CD14-positive monocyte (primary cell): ENCODE measurements around the gene KRT6C. TPM values are rescaled to one million over a fixed set of nuclear protein-coding genes. Genes with fewer than 3 reads are reported as not detected.

ENCODE experiments used
- DNase-seq, 3 donors: peaks; one replicate each; pipeline ENCODE4 v3.0.0-alpha.2; 2011 to 2022
- H2AFZ ChIP-seq: 2 replicates; pipeline ENCODE4 v1.6.0; 2012; ENCODE audit warnings: mild to moderate bottlenecking, low read depth, low read length, inconsistent platforms; ENCODE audit not compliant: insufficient read depth, poor library complexity, severe bottlenecking
- H3K27ac ChIP-seq, 2 donors: 1 replicate in 1 of 2; 2 replicates in 1 of 2; pipeline ENCODE4 v1.5.1; 2012 to 2013; ENCODE audit warnings: low read length in 2 of 2, control low read depth in 1 of 2, inconsistent platforms in 1 of 2, low read depth in 1 of 2, mild to moderate bottlenecking in 1 of 2
- H3K27me3 ChIP-seq, 2 donors: one replicate each; pipeline versions ENCODE4 v1.6.0 to v1.6.1; 2011 to 2013; ENCODE audit warnings: low read length in 2 of 2; ENCODE audit not compliant: control insufficient read depth in 2 of 2, insufficient read depth in 2 of 2
- H3K36me3 ChIP-seq, 2 donors: replicated peaks in 1 of 2; 1 replicate in 1 of 2; 2 replicates in 1 of 2; pipeline versions ENCODE4 v1.5.1 to v1.6.1; 2012 to 2013; ENCODE audit warnings: low read length in 2 of 2, control low read depth in 1 of 2, inconsistent platforms in 1 of 2, mild to moderate bottlenecking in 1 of 2; ENCODE audit not compliant: insufficient read depth in 2 of 2, control insufficient read depth in 1 of 2
- H3K4me1 ChIP-seq, 2 donors: 1 replicate in 1 of 2; 2 replicates in 1 of 2; pipeline versions ENCODE4 v1.5.1 to v1.6.1; 2012 to 2013; ENCODE audit warnings: low read length in 2 of 2, control low read depth in 1 of 2, inconsistent platforms in 1 of 2, mild to moderate bottlenecking in 1 of 2, moderate library complexity in 1 of 2; ENCODE audit not compliant: insufficient read depth in 2 of 2, control insufficient read depth in 1 of 2
- H3K4me2 ChIP-seq: replicated peaks from 2 replicates; pipeline ENCODE3; 2012; ENCODE audit warnings: low read length, moderate library complexity, mild to moderate bottlenecking; ENCODE audit not compliant: poor library complexity, severe bottlenecking; ENCODE audit errors: extremely low read depth
- H3K4me3 ChIP-seq, 3 experiments: fragments of 200-600 bp in 1 of 3; sonication (generic) in 1 of 3; replicated peaks in 1 of 3; 1 replicate in 2 of 3; 2 replicates in 1 of 3; pipeline ENCODE4 v1.5.1; 2011 to 2013; ENCODE audit warnings: low read length in 3 of 3, mild to moderate bottlenecking in 3 of 3, control low read depth in 2 of 3, low read depth in 2 of 3, inconsistent platforms in 1 of 3, moderate library complexity in 1 of 3
- H3K79me2 ChIP-seq: 2 replicates; pipeline ENCODE4 v1.6.0; 2012; ENCODE audit warnings: mild to moderate bottlenecking, control low read depth, inconsistent platforms, low read length, moderate library complexity; ENCODE audit not compliant: insufficient read depth
- H3K9ac ChIP-seq: 2 replicates; pipeline ENCODE4 v1.6.0; 2017; ENCODE audit warnings: low read length, mild to moderate bottlenecking; ENCODE audit not compliant: insufficient read depth, poor library complexity, severe bottlenecking
- H3K9me3 ChIP-seq, 2 donors: replicated peaks in 1 of 2; 1 replicate in 1 of 2; 2 replicates in 1 of 2; pipeline versions ENCODE4 v1.5.1 to v1.6.1; 2012 to 2013; ENCODE audit warnings: low read length in 2 of 2, control low read depth in 1 of 2; ENCODE audit not compliant: control insufficient read depth in 1 of 2, insufficient read depth in 1 of 2
- H4K20me1 ChIP-seq: 2 replicates; pipeline ENCODE4 v1.6.0; 2012; ENCODE audit warnings: mild to moderate bottlenecking, low read length, control low read depth, moderate library complexity; ENCODE audit not compliant: insufficient read depth
- H3K27ac Mint-ChIP-seq, 7 donors: one replicate each; pipeline ENCODE4 v1.8.0; 2020; ENCODE audit warnings: mild to moderate bottlenecking in 7 of 7, mixed read lengths in 7 of 7, moderate library complexity in 6 of 7, inconsistent platforms in 2 of 7
- H3K27me3 Mint-ChIP-seq, 3 donors: one replicate each; pipeline ENCODE4 v1.8.0; 2021 to 2022; ENCODE audit warnings: low read depth in 3 of 3, mild to moderate bottlenecking in 3 of 3, mixed read lengths in 3 of 3, moderate library complexity in 3 of 3, inconsistent platforms in 1 of 3
- H3K36me3 Mint-ChIP-seq, 2 donors: one replicate each; pipeline ENCODE4 v1.8.0; 2020; ENCODE audit warnings: mixed read lengths in 2 of 2, inconsistent platforms in 1 of 2, mild to moderate bottlenecking in 1 of 2
- H3K4me1 Mint-ChIP-seq: one replicate; pipeline ENCODE4 v1.8.0; 2020; ENCODE audit warnings: mild to moderate bottlenecking, mixed read lengths
- H3K4me3 Mint-ChIP-seq, 2 donors: one replicate each; pipeline ENCODE4 v1.8.0; 2020; ENCODE audit warnings: mild to moderate bottlenecking in 2 of 2, mixed read lengths in 2 of 2, moderate library complexity in 1 of 2
- H3K9me3 Mint-ChIP-seq, 7 donors: one replicate each; pipeline ENCODE4 v1.8.0; 2020 to 2022; ENCODE audit warnings: mixed read lengths in 7 of 7, mild to moderate bottlenecking in 6 of 7, moderate library complexity in 6 of 7, inconsistent platforms in 2 of 7
- CTCF ChIP-seq: fragments of 200-600 bp; IDR thresholded peaks from one replicate; pipeline ENCODE4 v1.8.0; 2022; ENCODE audit warnings: antibody characterized with exemption, mild to moderate bottlenecking
- WGBS: methylation state at CpG from one replicate; pipeline ENCODE4 v1.1.5; 2013; ENCODE audit warnings: missing lambda C conversion rate; ENCODE audit not compliant: insufficient coverage; 5-methylcytosine and 5-hydroxymethylcytosine counted together
- intact Hi-C, 2 donors: fragments of 100-400 bp; cut with micrococcal nuclease; formaldehyde crosslinking; loops; one replicate each; pipeline versions ENCODE4 v1.15.0 to v1.15.1; 2023
- polyA plus RNA-seq, 3 donors: library from polyadenylated mRNA; depleted of rRNA in 1 of 3; unstranded in 2 of 3; stranded (reverse) in 1 of 3; fragments of 300-500 nt in 2 of 3; fragments of >200 nt in 1 of 3; fragmentation: Illumina TruSeq in 2 of 3; gene quantifications; 1 replicate in 2 of 3; 2 replicates in 1 of 3; pipeline ENCODE4 v1.2.3, GENCODE V29; 2012 to 2021

Gene KRT6C
- polyA plus RNA-seq, 3 donors: not detected

GRCh38 chr12:52446367-52447045 is 27.1 kb downstream of the KRT6C start:
- Mint-ChIP-seq H3K27me3 (peaks cover 6 to 21% (median 15%) of the 10 kb centered on the region in 3 donors), H3K4me1 (no peaks in the 10 kb centered on the region), H3K4me3 (no peak overlapping the region), H3K9me3 (peaks cover 0 to 5% (median 0%) of the 10 kb centered on the region in 7 donors), H3K36me3 (no peaks in the 10 kb centered on the region), H3K27ac (no peak overlapping the region)
- no peak overlapping the region for H3K4me3 ChIP-seq
- DNase-seq: no peak
- H3K4me1 ChIP-seq: no peaks in the 10 kb centered on the region
- no peaks in the 10 kb centered on the region for H3K79me2 ChIP-seq
- TF ChIP-seq CTCF: no peak
- H3K27ac ChIP-seq: no peak overlapping the region
- H3K9ac ChIP-seq: no peak overlapping the region
- no peaks in the 10 kb centered on the region for H3K27me3 ChIP-seq
- H3K36me3 ChIP-seq: no peaks in the 10 kb centered on the region
- H3K9me3 ChIP-seq: no peaks in the 10 kb centered on the region
- peak overlapping the region; percentile 21 for H2AFZ ChIP-seq
- intact Hi-C loops: no loop called here
- 74% methylated on average over 4 of the region's 6 CpGs for WGBS
- H4K20me1 ChIP-seq: no peaks in the 10 kb centered on the region
- H3K4me2 ChIP-seq: no peak overlapping the region

- WGBS: 59% methylated on average over 2 of the region's 3 CpGs
- peaks cover 7 to 21% (median 20%) of the 10 kb centered on the region in 3 donors for H3K27me3 Mint-ChIP-seq
- Histone ChIP-seq H3K9me3 (no peaks in the 10 kb centered on the region), H3K27me3 (no peaks in the 10 kb centered on the region), H2AFZ (no peak overlapping the region), H3K4me3 (no peak overlapping the region), H3K27ac (no peak overlapping the region), H3K4me2 (no peak overlapping the region), H3K79me2 (no peaks in the 10 kb centered on the region), H3K9ac (no peak overlapping the region), H4K20me1 (no peaks in the 10 kb centered on the region), H3K4me1 (no peaks in the 10 kb centered on the region), H3K36me3 (no peaks in the 10 kb centered on the region)
- peaks cover 0 to 7% (median 0%) of the 10 kb centered on the region in 7 donors for H3K9me3 Mint-ChIP-seq
- no peak overlapping the region for H3K4me3 Mint-ChIP-seq
- no peak overlapping the region for H3K27ac Mint-ChIP-seq
- no peak for DNase-seq
- TF ChIP-seq CTCF: no peak
- H3K36me3 Mint-ChIP-seq: no peaks in the 10 kb centered on the region
- H3K4me1 Mint-ChIP-seq: no peaks in the 10 kb centered on the region
- intact Hi-C loops: no loop called here
These were observed 27.7 kb downstream of the KRT6C start for GRCh38 chr12:52445876-52446275.
